GM12891 (cell line): ENCODE data around the gene ADM.

Experiments used
- DNase-seq: peaks from one replicate; pipeline ENCODE4 v3.0.0; 2011; ENCODE audit warnings: low spot score; ENCODE audit not compliant: insufficient read length
- FAIRE-seq: peaks from 2 replicates; lab custom pipeline; 2011; peaks lifted over from hg19 to GRCh38; lab: Jason Lieb, UNC
- PAX5 ChIP-seq: IDR thresholded peaks from 2 replicates; pipeline ENCODE4 v1.6.1; 2011; ENCODE audit warnings: low read length, moderate library complexity, mild to moderate bottlenecking; ENCODE audit not compliant: insufficient read depth, severe bottlenecking
- POLR2A ChIP-seq: IDR thresholded peaks from 2 replicates; pipeline ENCODE4 v1.6.1; 2011; ENCODE audit warnings: low read depth, low read length, control low read depth
- POLR2AphosphoS5 ChIP-seq: IDR thresholded peaks from 2 replicates; pipeline ENCODE4 v1.6.1; 2011; ENCODE audit warnings: low read depth, low read length, control low read depth
- POU2F2 ChIP-seq: IDR thresholded peaks from 2 replicates; pipeline ENCODE4 v1.6.1; 2011; ENCODE audit warnings: low read depth, mild to moderate bottlenecking, control low read depth, low read length, moderate library complexity
- SPI1 ChIP-seq: IDR thresholded peaks from 2 replicates; pipeline ENCODE4 v1.6.1; 2011; ENCODE audit warnings: low read depth, low read length, control low read depth
- TAF1 ChIP-seq: IDR thresholded peaks from 2 replicates; pipeline ENCODE4 v1.6.1; 2011; ENCODE audit warnings: low read depth, low read length, control low read depth

ADM gene

GRCh38 chr11:10320736-10321465 is 16.0 kb downstream of the ADM start:
- DNase-seq, result no peak
- TF ChIP-seq POLR2AphosphoS5 (no peak), PAX5 (no peak), POLR2A (no peak), SPI1 (no peak), POU2F2 (no peak)
- FAIRE-seq, result no peak

DNA sequence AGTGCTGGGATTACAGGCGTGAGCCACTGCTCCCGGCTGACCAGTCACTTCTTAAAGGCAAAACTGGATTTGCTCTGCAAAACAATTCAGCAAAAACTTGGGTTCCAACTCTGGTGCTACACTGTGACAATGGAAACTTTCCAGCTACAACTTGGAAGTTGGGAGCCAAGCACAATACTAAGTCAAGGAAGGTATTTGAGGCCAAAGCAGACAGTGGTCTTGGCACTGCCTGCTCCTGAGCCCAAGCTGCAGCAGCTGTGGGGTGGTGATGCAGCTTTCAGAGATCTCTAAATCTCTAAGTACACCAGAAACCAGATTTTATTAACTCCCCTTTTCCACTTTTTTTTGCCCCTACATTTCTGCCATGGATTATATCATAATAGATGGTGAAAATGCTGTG is 17.5 kb downstream of the ADM start:
- FAIRE-seq, result no peak
- no peak for DNase-seq
- no peak for TF ChIP-seq POU2F2
- no peak for TF ChIP-seq POLR2AphosphoS5
- TF ChIP-seq PAX5, result no peak
- TF ChIP-seq TAF1, result no peak
- TF ChIP-seq POLR2A, result no peak
- TF ChIP-seq SPI1, result no peak

DNA sequence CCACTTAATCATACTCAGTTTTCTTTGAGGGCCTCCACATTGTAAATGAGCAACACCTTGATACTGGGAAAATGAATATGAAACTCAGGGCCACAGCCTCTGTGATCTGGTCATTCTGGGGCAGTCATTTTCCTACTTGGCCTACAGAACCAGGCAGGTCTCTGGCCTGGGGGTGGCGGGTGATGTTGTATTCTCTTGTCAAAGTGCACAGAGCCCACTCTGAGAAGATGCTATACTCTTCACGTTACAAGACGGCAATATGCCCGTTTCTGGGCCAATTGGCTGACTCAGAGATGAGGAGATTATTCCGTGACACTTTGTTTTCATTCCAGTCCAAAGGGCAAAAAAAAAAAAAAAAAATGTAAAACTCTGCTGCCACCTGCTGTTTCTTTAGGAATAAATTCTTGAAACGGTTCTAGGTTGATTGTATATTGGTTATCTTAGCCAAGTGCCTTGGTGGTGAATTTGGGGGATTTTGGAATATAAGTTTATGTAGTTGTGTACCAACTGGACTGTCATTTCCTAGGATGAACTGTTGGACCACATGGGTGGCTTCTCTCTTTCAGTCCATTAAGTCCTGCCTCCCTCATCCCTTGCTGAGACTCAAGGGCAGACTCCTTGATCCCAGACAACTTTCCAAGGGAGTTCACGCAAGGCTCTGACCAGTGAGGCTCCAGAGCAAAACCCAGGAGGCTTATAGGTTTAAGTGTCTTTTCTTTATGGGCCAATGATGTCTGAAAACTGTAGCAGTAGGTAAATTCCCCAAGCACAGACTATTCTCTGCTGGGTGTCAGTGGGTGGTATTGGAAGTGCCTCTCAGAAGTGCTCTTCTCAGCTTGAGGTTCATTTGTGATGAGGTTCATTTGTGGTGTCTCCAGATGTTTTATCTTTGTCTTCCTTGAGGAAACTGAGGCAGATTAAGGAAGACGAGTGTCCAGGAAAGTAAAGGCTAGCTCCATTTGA is 18.2 kb downstream of the ADM start:
- no peak for DNase-seq
- no peak for TF ChIP-seq POLR2AphosphoS5
- no peak for TF ChIP-seq POLR2A
- no peak for TF ChIP-seq POU2F2
- TF ChIP-seq SPI1, result no peak
- no peak for TF ChIP-seq PAX5
- TF ChIP-seq TAF1, result no peak
- peak; percentile 43 for FAIRE-seq

DNA sequence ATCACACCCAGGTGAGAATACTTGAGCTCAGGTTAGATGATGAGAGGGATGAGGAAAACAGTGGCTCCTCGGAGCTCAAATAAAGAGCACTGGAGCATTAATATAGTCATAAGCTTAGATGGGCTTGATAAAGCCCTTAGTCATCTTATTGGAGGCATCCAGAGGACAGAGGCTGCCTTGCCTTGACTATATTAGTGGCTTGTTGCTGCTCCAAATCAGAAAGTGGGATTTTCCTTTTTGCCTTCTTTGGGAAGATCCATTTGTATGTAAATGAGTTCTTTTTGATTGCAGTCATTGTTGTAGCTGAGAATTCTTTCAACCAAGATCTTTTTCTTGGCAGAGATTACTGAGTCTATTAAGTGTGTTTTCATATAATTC is 18.9 kb downstream of the ADM start:
- no peak for DNase-seq

DNA sequence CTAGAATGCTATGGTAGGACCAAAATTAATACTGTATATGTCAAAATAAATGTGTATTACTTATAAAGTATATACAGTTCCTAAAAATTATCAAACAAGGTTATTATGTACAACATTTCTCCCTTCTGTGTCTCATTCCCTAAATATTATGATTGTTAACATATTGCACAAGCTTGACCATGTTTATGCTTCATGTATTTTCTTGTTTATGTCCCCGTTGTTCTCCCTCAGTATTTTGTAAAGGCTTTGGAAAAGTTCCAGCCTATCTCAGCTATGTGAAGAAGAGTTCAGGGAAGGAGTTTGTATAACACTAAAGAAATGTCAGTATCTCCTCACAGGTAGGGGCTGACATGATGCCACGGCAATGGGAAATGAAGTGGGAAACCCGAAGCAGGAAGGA is 19.6 kb downstream of the ADM start:
- no peak for FAIRE-seq
- TF ChIP-seq TAF1 (no peak), POLR2A (no peak), SPI1 (no peak), POLR2AphosphoS5 (no peak), POU2F2 (no peak), PAX5 (no peak)
- no peak for DNase-seq

More for the DNA sequence above, 18.9 kb downstream of the ADM start:
- TF ChIP-seq POLR2A (no peak), POLR2AphosphoS5 (no peak), POU2F2 (no peak), PAX5 (no peak), SPI1 (no peak), TAF1 (no peak)
- FAIRE-seq, result no peak

- no peak for TF ChIP-seq POLR2A
- no peak for TF ChIP-seq PAX5
- no peak for TF ChIP-seq TAF1
- no peak for TF ChIP-seq POLR2AphosphoS5
- TF ChIP-seq POU2F2, result no peak
- TF ChIP-seq SPI1, result no peak
- FAIRE-seq (no peak), DNase-seq (no peak)
Measured at GRCh38 chr11:10325277-10326011, 20.6 kb downstream of the ADM start.

DNA sequence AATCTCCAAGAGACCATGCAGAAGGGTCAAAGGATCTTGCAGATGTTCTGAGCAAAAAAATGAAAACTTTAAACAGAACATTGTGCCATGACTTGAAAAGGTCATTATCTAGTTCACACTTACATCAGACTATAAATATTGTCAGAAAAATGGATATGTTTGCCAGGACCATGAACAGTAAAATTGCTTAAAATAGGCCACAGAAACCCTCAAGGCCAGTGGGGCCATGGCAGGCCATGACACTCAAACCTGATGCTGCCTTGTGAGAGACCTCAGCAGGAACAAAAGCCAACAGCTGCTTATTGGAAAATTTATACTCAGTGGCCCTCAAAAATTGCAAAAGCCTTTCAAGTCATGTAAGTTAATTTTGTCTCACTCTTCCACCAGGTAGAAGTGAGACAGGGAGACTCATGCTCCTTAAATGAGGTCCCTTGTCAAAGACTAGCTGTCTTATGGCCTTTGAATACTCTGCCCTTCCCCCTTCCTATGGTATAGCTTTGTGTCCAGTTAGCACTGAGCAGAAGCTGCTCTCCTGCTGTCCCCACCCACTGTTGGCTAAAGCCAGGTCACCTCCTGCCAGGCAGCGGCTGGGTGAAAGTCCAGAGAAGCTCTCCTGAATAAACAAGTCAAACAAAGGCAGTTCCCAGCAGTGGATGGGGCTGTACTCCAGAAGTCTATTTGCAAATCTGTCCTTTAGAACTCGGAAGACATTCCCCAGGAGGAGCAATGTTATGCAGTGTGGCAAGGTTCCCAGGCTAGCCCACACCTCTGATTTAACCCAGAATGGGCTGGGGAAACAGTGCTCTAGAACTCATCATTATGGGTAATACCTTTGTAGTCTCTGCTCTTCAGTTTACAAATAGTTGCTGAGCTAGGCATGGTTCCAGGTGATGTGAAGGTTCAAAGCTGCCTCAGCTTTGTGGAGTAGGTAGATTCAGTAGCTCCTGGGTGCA is 21.4 kb downstream of the ADM start:
- no peak for FAIRE-seq
- TF ChIP-seq SPI1 (no peak), PAX5 (no peak), POLR2A (no peak), POLR2AphosphoS5 (no peak), TAF1 (no peak), POU2F2 (no peak)
- no peak for DNase-seq

- FAIRE-seq, result no peak
- TF ChIP-seq SPI1, result no peak
- no peak for TF ChIP-seq POLR2A
- no peak for TF ChIP-seq POU2F2
- no peak for TF ChIP-seq POLR2AphosphoS5
- TF ChIP-seq TAF1, result no peak
- no peak for TF ChIP-seq PAX5
- no peak for DNase-seq
Measured at GRCh38 chr11:10327254-10327653, 22.4 kb downstream of the ADM start.
